Measurements from ENCODE around the gene ARHGAP25. TPM values are rescaled to one million over a fixed set of nuclear protein-coding genes. Genes with fewer than 3 reads are reported as not detected.

ARHGAP25 gene
- total and polyA plus RNA-seq, 2 donors (not counting 3 experiments of a cell fraction or from before 2014, with no cell fraction given) = 0.50 to 2.0 TPM

- intact Hi-C loops (cut with micrococcal nuclease) (no loop called here), dilution Hi-C loops (cut with MboI; ENCODE audit: extremely low pct_ligation_motif_present, low sequenced_read_pairs) (loop anchor here (25.0 kb wide), 1 partner anchor 211 kb away; no protein-coding TSS in a partner anchor)
- Histone ChIP-seq H3K4me2 (ENCODE audit: insufficient read depth, low read length) (no peak overlapping the region), H4K20me1 (replicated peaks; ENCODE audit: control insufficient read depth, extremely low read depth, insufficient read depth, low read length) (no peaks in the 10 kb centered on the region), H3K9me1 (replicated peaks; ENCODE audit: control insufficient read depth, extremely low read depth, insufficient read depth, low read length) (no peaks in the 10 kb centered on the region), H3K4me3 (replicated peaks in 1 of 3; ENCODE audit: insufficient read depth in 1 of 3, low read depth in 1 of 3, low read length in 3 of 3) (no peak overlapping the region), H3K4me1 (ENCODE audit: control insufficient read depth, extremely low read depth, insufficient read depth, low read length) (no peaks in the 10 kb centered on the region), H3K36me3 (ENCODE audit: control insufficient read depth in 2 of 2, extremely low read depth in 1 of 2, insufficient read depth in 2 of 2, low read length in 2 of 2) (no peaks in the 10 kb centered on the region), H3K27ac (ENCODE audit: insufficient read depth, low read depth, low read length) (no peak overlapping the region), H3K79me2 (ENCODE audit: control insufficient read depth, insufficient read depth, low read length) (no peaks in the 10 kb centered on the region), H3K9me3 (replicated peaks; ENCODE audit: control insufficient read depth, insufficient read depth, low read length) (no peaks in the 10 kb centered on the region), H3K9ac (replicated peaks; ENCODE audit: extremely low read depth, insufficient read depth, low read length) (no peak overlapping the region), H3K27me3 (ENCODE audit: control insufficient read depth in 2 of 2, insufficient read depth in 2 of 2, low read length in 2 of 2) (peaks cover 10 to 16% of the 10 kb centered on the region in 2 experiments), H2AFZ (ENCODE audit: low read depth, low read length) (no peak overlapping the region)
- POLR2A ChIA-PET = no interaction called here
- FAIRE-seq = no peak
- TF ChIP-seq JUN (IDR thresholded peaks at IDR 0.05; ENCODE audit: borderline replicate concordance, insufficient read depth, insufficient read length, low read depth) (no peak), MYC (IDR thresholded peaks at IDR 0.05; ENCODE audit: low read depth, low read length) (no peak), EZH2 (IDR thresholded peaks at IDR 0.05; ENCODE audit: borderline replicate concordance, low read depth, low read length, severe bottlenecking) (no peak), MAX (IDR thresholded peaks at IDR 0.05; ENCODE audit: insufficient read depth, insufficient read length) (no peak), POLR2AphosphoS5 (IDR thresholded peaks at IDR 0.05; ENCODE audit: insufficient read depth, low read depth, low read length) (no peak), GATA2 (IDR thresholded peaks at IDR 0.05; ENCODE audit: insufficient read depth, insufficient read length, low read depth, low read length) (no peak), FOS (IDR thresholded peaks at IDR 0.05; ENCODE audit: borderline replicate concordance, insufficient read depth, low read length) (no peak), POLR2A (IDR thresholded peaks at IDR 0.05; ENCODE audit: low read depth, low read length) (no peak)
- TF ChIP-seq, protein P1, sequence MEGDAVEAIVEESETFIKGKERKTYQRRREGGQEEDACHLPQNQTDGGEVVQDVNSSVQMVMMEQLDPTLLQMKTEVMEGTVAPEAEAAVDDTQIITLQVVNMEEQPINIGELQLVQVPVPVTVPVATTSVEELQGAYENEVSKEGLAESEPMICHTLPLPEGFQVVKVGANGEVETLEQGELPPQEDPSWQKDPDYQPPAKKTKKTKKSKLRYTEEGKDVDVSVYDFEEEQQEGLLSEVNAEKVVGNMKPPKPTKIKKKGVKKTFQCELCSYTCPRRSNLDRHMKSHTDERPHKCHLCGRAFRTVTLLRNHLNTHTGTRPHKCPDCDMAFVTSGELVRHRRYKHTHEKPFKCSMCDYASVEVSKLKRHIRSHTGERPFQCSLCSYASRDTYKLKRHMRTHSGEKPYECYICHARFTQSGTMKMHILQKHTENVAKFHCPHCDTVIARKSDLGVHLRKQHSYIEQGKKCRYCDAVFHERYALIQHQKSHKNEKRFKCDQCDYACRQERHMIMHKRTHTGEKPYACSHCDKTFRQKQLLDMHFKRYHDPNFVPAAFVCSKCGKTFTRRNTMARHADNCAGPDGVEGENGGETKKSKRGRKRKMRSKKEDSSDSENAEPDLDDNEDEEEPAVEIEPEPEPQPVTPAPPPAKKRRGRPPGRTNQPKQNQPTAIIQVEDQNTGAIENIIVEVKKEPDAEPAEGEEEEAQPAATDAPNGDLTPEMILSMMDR (IDR thresholded peaks at IDR 0.05; ENCODE audit: extremely low read depth in 1 of 2, insufficient read depth in 1 of 2, low read depth in 1 of 2, low read length in 2 of 2) = no peak
- CTCF ChIA-PET = interaction anchor here (1.2 to 2.1 kb wide), 4 partner anchors 112 to 263 kb away, joined by 3 to 7 read pairs (median 5); no protein-coding TSS in a partner anchor
- no peak for DNase-seq (ENCODE audit: low read depth, low spot score)
- BruUV-seq (replicated peaks) = no TSS peak
Observed at GRCh38 chr2:68726608-68727367, 7.8 kb upstream of the ARHGAP25 start.

Measured in endothelial cell of umbilical vein (primary cell).